ENCODE results near the gene PRPF40A. TPM values are rescaled to one million over a fixed set of nuclear protein-coding genes. Genes with fewer than 3 reads are reported as not detected.
"Not testable (repeated sequence)": the region's sequence is repeated elsewhere in the genome, so short reads cannot be mapped to it uniquely, and the experiment has no call there.

Gene PRPF40A
- polyA plus RNA-seq (2013, experiment 1 of 4), result 191 TPM
- polyA plus RNA-seq (2013, experiment 2 of 4), result 174 TPM
- polyA plus RNA-seq (2013, experiment 3 of 4), result 163 TPM
- polyA plus RNA-seq (2013, experiment 4 of 4), result 162 TPM

DNA sequence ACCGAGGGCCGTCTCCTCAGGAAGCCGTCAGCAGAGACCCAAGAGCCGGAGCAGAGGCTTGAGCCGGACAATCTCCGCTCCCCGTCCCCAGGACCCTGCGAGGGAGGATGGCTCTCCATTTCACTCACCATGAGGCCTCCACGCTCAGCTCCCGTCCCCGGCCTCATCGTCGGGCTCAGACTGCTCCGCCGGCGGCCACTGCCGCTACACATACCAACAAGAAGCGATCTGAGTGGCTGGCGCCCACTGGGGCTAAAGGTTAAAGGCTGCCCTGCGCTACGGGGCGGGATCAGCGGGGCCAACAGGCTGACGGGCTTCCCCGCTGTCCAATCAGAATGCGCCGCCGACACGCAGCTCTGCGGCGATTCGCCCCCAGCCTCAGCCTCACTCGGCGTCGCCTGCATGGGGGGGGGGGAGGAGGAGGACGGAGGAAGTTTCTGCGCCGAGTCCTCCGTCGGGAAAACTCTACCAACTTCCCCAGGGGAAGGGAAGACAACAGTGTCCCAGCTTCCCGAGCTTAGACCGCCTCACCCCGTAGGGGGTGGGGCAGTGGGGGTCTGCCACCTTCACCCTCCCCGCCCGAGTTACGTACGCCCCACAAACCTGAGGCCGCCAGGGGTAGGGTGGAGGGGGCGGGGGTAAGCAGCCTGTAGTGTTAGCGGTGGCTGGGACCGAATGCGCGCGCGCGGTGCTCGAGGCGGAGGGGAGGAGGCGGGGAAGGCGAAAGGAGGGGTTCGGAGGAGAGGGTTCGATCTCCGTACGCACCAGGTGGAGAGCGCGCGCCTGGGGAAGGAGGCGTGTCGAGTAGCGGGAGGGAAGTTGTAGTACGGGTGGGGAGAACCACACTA, at the start of gene PRPF40A:
Gene PRPF40A, minus strand, starts transcription at position 234 of the 848 bp plus-strand sequence. Its CDS starts 22 bp downstream, at position 212.
- Histone ChIP-seq H3K27me3 (ENCODE audit: control insufficient read depth, insufficient read depth, low read length, poor library complexity, severe bottlenecking) (no peaks in the 10 kb centered on the region), H3K36me3 (ENCODE audit: control insufficient read depth, insufficient read depth, low read length) (peaks cover 6% of the 10 kb centered on the region), H3K4me1 (ENCODE audit: control insufficient read depth, insufficient read depth, low read length) (peaks cover 10% of the 10 kb centered on the region), H3K27ac (ENCODE audit: insufficient read depth, low read depth, low read length, poor library complexity, severe bottlenecking) (peak within 1 kb of the TSS; percentile 96), H3K4me3 (ENCODE audit: insufficient read depth, low read depth, low read length) (peak within 1 kb of the TSS; percentile 91), H3K9me3 (ENCODE audit: control insufficient read depth, low read length) (no peaks in the 10 kb centered on the region)
- WGBS, 2 experiments, result 0% methylated on average over 66 to 68 of the region's 71 CpGs

GRCh38 chr2:152766928-152767327, 49.7 kb upstream of the PRPF40A start:
- Histone ChIP-seq H3K4me3 (ENCODE audit: insufficient read depth, low read depth, low read length) (no peak overlapping the region), H3K36me3 (ENCODE audit: control insufficient read depth, insufficient read depth, low read length) (no peaks in the 10 kb centered on the region), H3K4me1 (ENCODE audit: control insufficient read depth, insufficient read depth, low read length) (no peaks in the 10 kb centered on the region), H3K9me3 (ENCODE audit: control insufficient read depth, low read length) (no peaks in the 10 kb centered on the region), H3K27me3 (ENCODE audit: control insufficient read depth, insufficient read depth, low read length, poor library complexity, severe bottlenecking) (no peaks in the 10 kb centered on the region), H3K27ac (ENCODE audit: insufficient read depth, low read depth, low read length, poor library complexity, severe bottlenecking) (no peak overlapping the region)
- 100% methylated on average over 1 of the region's 1 CpG; no CpG with 5 or more reads in 1 of the 2 experiments for WGBS, 2 experiments

- 88 to 93% methylated on average over 1 of the region's 1 CpG for WGBS, 2 experiments
- Histone ChIP-seq H3K27ac (ENCODE audit: insufficient read depth, low read depth, low read length, poor library complexity, severe bottlenecking) (no peak overlapping the region), H3K36me3 (ENCODE audit: control insufficient read depth, insufficient read depth, low read length) (no peaks in the 10 kb centered on the region), H3K27me3 (ENCODE audit: control insufficient read depth, insufficient read depth, low read length, poor library complexity, severe bottlenecking) (no peaks in the 10 kb centered on the region), H3K4me3 (ENCODE audit: insufficient read depth, low read depth, low read length) (no peak overlapping the region), H3K4me1 (ENCODE audit: control insufficient read depth, insufficient read depth, low read length) (no peaks in the 10 kb centered on the region), H3K9me3 (ENCODE audit: control insufficient read depth, low read length) (no peaks in the 10 kb centered on the region)
These were observed 46.4 kb upstream of the PRPF40A start for GRCh38 chr2:152763651-152764050.

GRCh38 chr2:152763208-152763607, 45.9 kb upstream of the PRPF40A start:
- H3K27ac ChIP-seq (ENCODE audit: insufficient read depth, low read depth, low read length, poor library complexity, severe bottlenecking); H3K9me3 ChIP-seq (ENCODE audit: control insufficient read depth, low read length); H3K4me1 ChIP-seq (ENCODE audit: control insufficient read depth, insufficient read depth, low read length); H3K27me3 ChIP-seq (ENCODE audit: control insufficient read depth, insufficient read depth, low read length, poor library complexity, severe bottlenecking); H3K4me3 ChIP-seq (ENCODE audit: insufficient read depth, low read depth, low read length); H3K36me3 ChIP-seq (ENCODE audit: control insufficient read depth, insufficient read depth, low read length): not testable (repeated sequence)
- WGBS, 2 experiments, result 95 to 97% methylated on average over 4 of the region's 4 CpGs

DNA sequence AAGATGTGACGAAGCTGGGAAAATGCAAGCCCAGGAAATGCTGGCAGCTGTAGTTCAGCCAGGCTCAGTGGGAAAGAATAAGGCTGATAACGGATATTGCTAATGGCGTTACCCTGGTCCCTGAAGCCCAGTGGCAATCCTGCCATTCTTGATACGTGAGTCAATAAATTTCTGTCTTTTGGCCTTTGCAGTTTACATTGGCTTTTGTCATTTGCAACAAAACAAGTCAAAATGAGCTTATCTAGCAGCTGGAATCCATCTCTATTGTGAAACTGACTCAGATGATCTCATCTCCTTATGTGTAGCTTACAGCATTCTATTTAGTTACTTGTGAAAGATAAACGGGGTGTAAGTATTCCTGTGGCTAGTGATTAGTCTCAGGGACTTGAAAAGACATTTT, 44.9 kb upstream of the PRPF40A start:
- H3K9me3 ChIP-seq (ENCODE audit: control insufficient read depth, low read length), result no peaks in the 10 kb centered on the region
- WGBS, 2 experiments, result 78 to 79% methylated on average over 4 of the region's 5 CpGs
- H3K4me3 ChIP-seq (ENCODE audit: insufficient read depth, low read depth, low read length), result no peak overlapping the region
- H3K4me1 ChIP-seq (ENCODE audit: control insufficient read depth, insufficient read depth, low read length), result no peaks in the 10 kb centered on the region
- H3K36me3 ChIP-seq (ENCODE audit: control insufficient read depth, insufficient read depth, low read length), result no peaks in the 10 kb centered on the region
- H3K27ac ChIP-seq (ENCODE audit: insufficient read depth, low read depth, low read length, poor library complexity, severe bottlenecking), result no peak overlapping the region
- no peaks in the 10 kb centered on the region for H3K27me3 ChIP-seq (ENCODE audit: control insufficient read depth, insufficient read depth, low read length, poor library complexity, severe bottlenecking)

DNA sequence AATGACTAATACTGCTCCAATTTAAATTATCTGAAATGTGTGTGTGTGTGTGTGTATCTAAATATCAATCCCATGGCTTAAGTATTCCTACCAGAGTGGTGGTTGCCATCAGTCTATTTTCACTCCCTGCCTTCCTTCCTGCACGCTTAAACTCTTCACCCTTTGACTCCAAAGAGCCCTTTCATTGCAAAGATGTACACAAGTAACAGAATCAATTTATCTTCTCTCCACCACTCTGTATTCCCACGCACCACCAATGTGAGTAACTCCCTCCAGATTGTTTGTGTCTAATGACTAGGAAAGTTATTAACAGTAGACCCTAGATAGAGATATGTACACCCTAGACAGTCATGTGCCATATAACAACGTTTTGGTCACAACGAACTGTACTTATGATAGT, 44.0 kb upstream of the PRPF40A start:
- WGBS, 2 experiments, result 92 to 96% methylated on average over 4 of the region's 4 CpGs
- Histone ChIP-seq H3K4me3 (ENCODE audit: insufficient read depth, low read depth, low read length) (no peak overlapping the region), H3K27me3 (ENCODE audit: control insufficient read depth, insufficient read depth, low read length, poor library complexity, severe bottlenecking) (no peaks in the 10 kb centered on the region), H3K36me3 (ENCODE audit: control insufficient read depth, insufficient read depth, low read length) (no peaks in the 10 kb centered on the region), H3K4me1 (ENCODE audit: control insufficient read depth, insufficient read depth, low read length) (no peaks in the 10 kb centered on the region), H3K9me3 (ENCODE audit: control insufficient read depth, low read length) (no peaks in the 10 kb centered on the region), H3K27ac (ENCODE audit: insufficient read depth, low read depth, low read length, poor library complexity, severe bottlenecking) (no peak overlapping the region)

DNA sequence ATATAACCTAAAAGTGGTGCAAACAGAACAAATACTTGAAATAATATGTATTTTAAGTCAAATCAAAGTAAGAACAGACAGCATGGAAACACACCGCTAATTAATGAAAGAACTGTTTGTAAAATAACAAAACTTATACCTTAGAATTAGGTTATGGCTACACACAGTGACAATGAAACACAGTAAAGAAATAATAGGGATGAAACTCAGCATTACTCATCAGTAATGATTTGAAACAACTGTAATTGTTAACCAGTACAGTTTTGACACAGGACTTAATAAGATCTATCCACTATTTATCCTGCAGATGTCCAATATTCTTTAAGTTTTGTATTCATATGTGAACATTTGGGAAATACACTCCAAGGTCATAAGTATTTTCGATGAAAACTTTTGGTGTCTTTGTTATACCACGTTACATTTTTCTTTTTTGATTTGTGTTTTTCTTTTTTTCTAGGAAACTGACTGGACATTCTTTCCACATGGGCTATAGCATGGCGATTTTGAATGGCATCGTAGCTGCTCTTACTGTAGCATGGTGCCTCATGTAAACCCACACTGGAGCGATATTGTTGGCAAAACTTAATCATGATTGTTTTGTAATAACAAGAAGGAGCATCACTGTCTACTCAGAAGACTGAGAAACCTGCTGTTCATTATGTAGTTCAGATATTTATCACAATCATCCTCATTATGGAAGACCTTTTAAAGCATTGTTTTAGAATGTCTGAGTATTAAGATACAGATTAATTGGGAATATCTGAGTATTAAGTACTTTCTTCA, 42.2 kb upstream of the PRPF40A start:
- no peaks in the 10 kb centered on the region for H3K9me3 ChIP-seq (ENCODE audit: control insufficient read depth, low read length)
- no peaks in the 10 kb centered on the region for H3K36me3 ChIP-seq (ENCODE audit: control insufficient read depth, insufficient read depth, low read length)
- no peaks in the 10 kb centered on the region for H3K27me3 ChIP-seq (ENCODE audit: control insufficient read depth, insufficient read depth, low read length, poor library complexity, severe bottlenecking)
- H3K4me1 ChIP-seq (ENCODE audit: control insufficient read depth, insufficient read depth, low read length), result no peaks in the 10 kb centered on the region
- WGBS, 2 experiments, result 90 to 98% methylated on average over 5 of the region's 6 CpGs
- H3K4me3 ChIP-seq (ENCODE audit: insufficient read depth, low read depth, low read length), result no peak overlapping the region
- no peak overlapping the region for H3K27ac ChIP-seq (ENCODE audit: insufficient read depth, low read depth, low read length, poor library complexity, severe bottlenecking)

DNA sequence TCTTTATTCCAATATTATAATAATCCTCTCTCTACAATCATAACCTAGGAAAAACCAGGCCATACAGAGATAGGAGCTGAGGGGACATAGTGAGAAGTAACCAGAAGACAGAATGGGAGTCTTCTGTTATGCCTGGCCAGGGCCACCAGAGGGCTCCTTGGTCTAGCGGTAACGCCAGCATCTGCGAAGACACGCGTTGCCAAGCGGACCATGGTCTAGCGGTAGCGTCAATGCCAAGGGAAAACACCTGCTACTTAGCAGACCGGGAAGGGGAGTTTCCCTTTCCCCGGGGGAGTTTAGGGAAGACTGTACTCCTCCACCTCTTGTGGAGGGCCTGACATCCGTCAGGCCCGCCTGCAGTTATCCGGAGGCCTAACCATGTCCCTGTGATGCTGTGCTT, 37.8 kb upstream of the PRPF40A start:
- Histone ChIP-seq H3K36me3 (ENCODE audit: control insufficient read depth, insufficient read depth, low read length) (no peaks in the 10 kb centered on the region), H3K27ac (ENCODE audit: insufficient read depth, low read depth, low read length, poor library complexity, severe bottlenecking) (no peak overlapping the region), H3K4me1 (ENCODE audit: control insufficient read depth, insufficient read depth, low read length) (no peaks in the 10 kb centered on the region), H3K4me3 (ENCODE audit: insufficient read depth, low read depth, low read length) (no peak overlapping the region), H3K27me3 (ENCODE audit: control insufficient read depth, insufficient read depth, low read length, poor library complexity, severe bottlenecking) (no peaks in the 10 kb centered on the region), H3K9me3 (ENCODE audit: control insufficient read depth, low read length) (no peaks in the 10 kb centered on the region)
- WGBS, 2 experiments, result 81% methylated on average over 13 of the region's 13 CpGs

DNA sequence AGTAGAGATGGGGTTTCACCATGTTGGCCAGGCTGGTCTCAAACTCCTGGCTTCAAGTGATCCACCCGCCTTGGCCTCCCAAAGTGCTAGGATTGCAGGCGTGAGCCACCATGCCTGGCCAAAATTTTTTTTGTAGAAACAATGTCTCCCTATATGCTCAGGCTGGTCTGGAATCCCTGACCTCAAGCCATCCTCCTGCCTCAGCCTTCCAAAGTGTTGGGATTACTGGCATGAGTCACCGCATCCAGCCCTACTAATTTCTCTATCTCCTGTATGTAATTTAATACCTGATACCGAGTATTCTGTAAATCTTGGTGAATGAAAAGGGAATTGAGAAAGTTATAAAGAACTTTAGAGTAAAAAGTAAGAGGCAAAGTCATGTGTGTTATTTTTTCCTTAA, 30.5 kb upstream of the PRPF40A start:
- not testable (repeated sequence) for H3K36me3 ChIP-seq (ENCODE audit: control insufficient read depth, insufficient read depth, low read length); H3K4me3 ChIP-seq (ENCODE audit: insufficient read depth, low read depth, low read length); H3K9me3 ChIP-seq (ENCODE audit: control insufficient read depth, low read length); H3K27ac ChIP-seq (ENCODE audit: insufficient read depth, low read depth, low read length, poor library complexity, severe bottlenecking); H3K27me3 ChIP-seq (ENCODE audit: control insufficient read depth, insufficient read depth, low read length, poor library complexity, severe bottlenecking); H3K4me1 ChIP-seq (ENCODE audit: control insufficient read depth, insufficient read depth, low read length)
- 98 to 99% methylated on average over 4 of the region's 4 CpGs for WGBS, 2 experiments

GRCh38 chr2:152743002-152743401, 25.7 kb upstream of the PRPF40A start:
- H3K36me3 ChIP-seq (ENCODE audit: control insufficient read depth, insufficient read depth, low read length), result peaks cover 22% of the 10 kb centered on the region
- no peak overlapping the region for H3K27ac ChIP-seq (ENCODE audit: insufficient read depth, low read depth, low read length, poor library complexity, severe bottlenecking)
- no peaks in the 10 kb centered on the region for H3K4me1 ChIP-seq (ENCODE audit: control insufficient read depth, insufficient read depth, low read length)
- H3K4me3 ChIP-seq (ENCODE audit: insufficient read depth, low read depth, low read length), result no peak overlapping the region
- no peaks in the 10 kb centered on the region for H3K9me3 ChIP-seq (ENCODE audit: control insufficient read depth, low read length)
- no peaks in the 10 kb centered on the region for H3K27me3 ChIP-seq (ENCODE audit: control insufficient read depth, insufficient read depth, low read length, poor library complexity, severe bottlenecking)
- 100% methylated on average over 1 of the region's 3 CpGs; no CpG with 5 or more reads in 1 of the 2 experiments for WGBS, 2 experiments

Data from ectodermal cell (in vitro differentiated cells).